HG02798 (cell line): ENCODE measurements around the gene PRDM16.

Experiments
- ATAC-seq: cut with Tn5 transposase; IDR thresholded peaks from one replicate; pipeline ENCODE4 v1.9.1; 2021; ENCODE audit warnings: mild to moderate bottlenecking; ENCODE audit not compliant: unreplicated experiment, poor library complexity

Gene PRDM16

GRCh38 chr1:3423896-3424611 lies 355.1 kb downstream of the PRDM16 start:
- ATAC-seq = no peak

DNA sequence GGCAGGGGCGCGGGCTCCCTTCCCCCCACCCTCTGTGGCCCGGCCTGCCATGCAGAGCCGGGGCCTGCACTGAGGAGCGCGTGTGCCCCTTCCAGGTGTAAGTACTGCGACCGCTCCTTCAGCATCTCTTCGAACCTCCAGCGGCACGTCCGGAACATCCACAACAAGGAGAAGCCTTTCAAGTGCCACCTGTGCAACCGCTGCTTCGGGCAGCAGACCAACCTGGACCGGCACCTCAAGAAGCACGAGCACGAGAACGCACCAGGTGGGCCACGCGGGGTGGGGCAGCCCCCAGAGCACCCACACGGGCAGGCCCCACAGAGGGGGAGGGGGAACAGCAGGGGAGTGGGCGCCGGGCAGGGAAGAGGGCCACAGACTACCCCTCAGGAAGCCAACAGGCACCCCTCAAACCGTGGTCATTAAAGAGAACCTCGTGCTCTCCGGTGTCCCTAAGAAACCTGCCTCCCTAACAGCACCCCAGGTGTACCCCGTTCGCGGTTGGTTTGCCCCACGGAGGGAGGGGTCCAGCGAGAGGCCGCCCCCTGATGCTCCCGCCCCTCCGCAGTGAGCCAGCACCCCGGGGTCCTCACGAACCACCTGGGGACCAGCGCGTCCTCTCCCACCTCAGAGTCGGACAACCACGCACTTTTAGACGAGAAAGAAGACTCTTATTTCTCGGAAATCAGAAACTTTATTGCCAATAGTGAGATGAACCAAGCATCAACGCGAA lies 356.6 kb downstream of the PRDM16 start:
- ATAC-seq = no peak

GRCh38 chr1:3426956-3427535 lies 358.0 kb downstream of the PRDM16 start:
- ATAC-seq = no peak

DNA sequence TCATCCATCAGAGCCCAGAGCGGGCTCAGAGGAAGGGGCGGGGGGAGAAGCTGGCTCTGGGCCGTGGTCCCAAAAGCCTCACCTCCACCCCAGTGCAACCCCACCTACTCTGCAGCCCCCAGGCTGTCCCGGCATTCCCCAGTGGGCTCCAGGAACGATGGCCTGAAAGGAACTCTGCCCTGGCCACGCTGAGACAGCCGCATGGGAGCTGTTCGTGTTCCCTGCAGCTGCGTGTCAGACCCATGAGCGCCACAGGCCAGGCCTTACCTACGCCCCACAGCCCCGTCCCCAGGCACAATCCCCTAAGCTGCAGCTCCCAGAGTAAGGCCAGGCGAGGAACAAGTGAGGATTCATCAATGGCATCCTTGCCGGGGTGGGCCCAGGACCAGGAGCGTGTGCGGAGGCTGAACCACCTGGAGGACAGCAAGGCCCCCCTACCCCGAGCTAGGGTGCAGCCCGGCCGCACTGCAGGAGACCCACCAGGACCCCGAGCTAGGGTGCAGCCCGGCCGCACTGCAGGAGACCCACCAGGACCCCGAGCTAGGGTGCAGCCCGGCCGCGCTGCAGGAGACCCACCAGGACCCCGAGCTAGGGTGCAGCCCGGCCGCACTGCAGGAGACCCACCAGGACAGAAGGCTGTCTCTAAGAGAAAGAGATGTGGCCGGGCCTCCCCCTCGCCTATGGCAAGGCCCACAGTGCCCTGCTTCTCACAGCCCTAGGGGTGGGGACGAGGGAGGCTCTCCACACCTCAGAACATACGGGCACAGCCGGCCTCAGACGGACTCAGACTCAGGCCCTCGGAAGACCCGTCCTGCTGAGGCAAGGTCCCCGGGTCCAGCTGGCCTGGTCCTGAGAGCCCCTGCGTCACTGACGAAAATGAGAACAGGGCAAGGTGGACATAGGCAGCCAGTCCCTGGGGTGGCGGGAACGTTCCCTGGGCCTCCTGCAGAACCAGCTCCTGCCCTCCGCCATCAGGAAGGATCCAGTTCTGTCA lies 359.0 kb downstream of the PRDM16 start:
- no peak for ATAC-seq

DNA sequence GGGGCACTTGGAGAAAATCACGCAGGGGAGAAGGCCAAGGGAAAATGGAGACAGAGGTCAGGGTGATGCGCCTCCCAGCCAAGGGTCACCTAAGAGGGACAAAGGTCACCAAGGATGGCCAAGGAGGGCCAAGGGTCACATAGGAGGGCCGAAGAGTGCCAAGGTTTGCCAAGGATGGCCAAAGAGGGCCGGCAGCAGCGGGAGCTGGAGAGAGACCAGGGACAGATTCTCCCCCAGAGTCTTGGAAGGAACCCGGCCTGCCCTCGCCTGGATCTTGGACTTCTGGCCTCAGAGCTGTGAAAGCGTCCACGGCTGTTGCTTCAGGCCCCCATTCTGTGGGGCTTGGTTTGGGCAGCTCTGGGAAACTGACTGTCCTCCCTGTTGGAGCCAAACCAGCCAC lies 359.9 kb downstream of the PRDM16 start:
- no peak for ATAC-seq

GRCh38 chr1:3429320-3429719 lies 360.3 kb downstream of the PRDM16 start:
- no peak for ATAC-seq

DNA sequence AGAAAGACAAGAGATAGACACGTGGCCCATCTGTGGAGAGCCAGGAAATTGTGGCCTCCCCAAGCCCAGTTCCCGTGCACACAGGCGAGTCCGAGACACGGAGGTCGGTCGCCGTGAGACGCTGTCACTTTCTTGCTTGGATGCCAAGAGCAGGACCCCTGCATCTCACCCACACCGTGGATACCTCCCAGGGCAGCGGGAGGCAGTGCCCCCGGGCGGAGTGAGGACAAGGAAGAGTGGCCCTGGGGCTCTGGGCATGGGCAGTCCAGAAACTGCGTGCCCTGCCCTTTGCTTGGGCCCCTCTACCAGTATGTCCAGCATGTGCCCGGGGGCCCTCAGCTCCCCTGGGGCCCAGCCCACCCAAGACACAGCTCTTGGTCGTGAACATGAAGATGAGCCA lies 360.8 kb downstream of the PRDM16 start:
- no peak for ATAC-seq

DNA sequence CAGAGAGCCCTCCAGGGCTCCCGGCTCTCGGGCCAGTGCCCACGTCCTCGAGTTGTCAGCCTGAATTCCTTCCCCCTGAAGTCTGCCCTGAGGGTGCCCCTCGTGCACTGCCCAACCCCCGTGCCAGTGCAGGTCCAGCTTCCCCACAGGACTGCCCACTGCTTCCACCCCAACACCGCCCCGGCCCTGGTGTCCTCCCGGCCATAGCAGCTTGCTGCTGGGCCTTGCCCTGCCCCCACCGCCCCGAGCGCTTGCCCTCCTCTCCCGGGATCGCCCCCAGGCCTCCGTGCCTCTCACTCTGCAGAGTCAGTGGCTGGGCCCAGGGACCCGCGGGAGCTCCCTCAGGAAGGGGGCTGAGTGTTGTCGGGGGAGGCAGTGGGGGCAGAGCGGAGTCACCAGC lies 361.4 kb downstream of the PRDM16 start:
- ATAC-seq = no peak

DNA sequence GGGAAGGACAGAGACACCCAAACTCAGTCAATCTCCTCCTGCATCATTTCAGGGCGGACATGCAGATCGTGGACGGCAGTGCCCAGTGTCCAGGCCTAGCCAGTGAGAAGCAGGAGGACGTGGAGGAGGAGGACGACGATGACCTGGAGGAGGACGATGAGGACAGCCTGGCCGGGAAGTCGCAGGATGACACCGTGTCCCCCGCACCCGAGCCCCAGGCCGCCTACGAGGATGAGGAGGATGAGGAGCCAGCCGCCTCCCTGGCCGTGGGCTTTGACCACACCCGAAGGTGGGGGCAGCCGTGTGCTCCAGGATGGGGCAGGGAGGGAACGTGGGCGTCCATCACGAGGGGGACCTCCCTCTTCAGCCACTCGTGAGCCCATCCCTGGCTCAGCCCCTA lies 361.8 kb downstream of the PRDM16 start:
- no peak for ATAC-seq

DNA sequence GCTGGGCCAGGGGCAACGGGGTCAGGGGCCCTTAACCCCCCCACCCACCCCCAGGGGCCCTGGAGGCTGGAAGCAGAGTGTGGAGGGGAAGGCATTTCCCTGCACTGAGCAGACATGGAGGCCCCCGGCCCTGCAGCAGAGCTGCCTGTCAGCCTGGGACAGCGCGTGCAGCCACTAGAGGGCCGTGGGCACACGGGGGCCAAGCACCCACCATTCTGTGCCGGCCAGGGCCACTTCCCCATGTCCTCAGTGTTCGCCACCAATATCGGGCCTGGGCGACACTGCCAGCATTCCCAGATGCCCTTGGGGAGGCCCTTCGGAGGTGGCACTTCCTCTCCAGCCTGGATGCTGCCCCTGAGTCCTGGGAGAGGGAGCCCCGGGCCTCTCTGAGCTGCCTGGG lies 362.3 kb downstream of the PRDM16 start:
- no peak for ATAC-seq

- ATAC-seq = no peak
Observed at GRCh38 chr1:3431686-3432085, 362.7 kb downstream of the PRDM16 start.

DNA sequence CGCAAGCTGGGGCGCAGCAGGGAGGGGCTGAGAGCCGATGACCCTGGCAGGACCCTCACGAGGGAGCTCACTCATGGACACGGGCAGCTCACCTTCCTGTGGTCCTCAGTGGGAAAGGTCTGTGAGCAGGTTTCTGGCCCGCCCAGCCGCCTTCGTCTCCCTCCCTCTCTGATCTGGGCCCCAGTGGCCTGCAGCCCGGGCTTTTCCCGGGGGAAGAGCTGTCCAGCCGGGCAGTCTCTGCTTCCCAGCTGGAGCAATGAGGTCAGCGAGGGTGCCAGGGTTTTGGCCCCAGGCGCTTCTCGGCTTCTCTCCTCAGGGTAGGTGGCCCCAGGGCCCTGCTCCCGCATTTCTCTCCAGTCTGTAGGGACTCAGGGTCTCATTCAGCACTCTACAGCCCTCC lies 363.3 kb downstream of the PRDM16 start:
- ATAC-seq = no peak

GRCh38 chr1:3433076-3433475 lies 364.1 kb downstream of the PRDM16 start:
- ATAC-seq = no peak

DNA sequence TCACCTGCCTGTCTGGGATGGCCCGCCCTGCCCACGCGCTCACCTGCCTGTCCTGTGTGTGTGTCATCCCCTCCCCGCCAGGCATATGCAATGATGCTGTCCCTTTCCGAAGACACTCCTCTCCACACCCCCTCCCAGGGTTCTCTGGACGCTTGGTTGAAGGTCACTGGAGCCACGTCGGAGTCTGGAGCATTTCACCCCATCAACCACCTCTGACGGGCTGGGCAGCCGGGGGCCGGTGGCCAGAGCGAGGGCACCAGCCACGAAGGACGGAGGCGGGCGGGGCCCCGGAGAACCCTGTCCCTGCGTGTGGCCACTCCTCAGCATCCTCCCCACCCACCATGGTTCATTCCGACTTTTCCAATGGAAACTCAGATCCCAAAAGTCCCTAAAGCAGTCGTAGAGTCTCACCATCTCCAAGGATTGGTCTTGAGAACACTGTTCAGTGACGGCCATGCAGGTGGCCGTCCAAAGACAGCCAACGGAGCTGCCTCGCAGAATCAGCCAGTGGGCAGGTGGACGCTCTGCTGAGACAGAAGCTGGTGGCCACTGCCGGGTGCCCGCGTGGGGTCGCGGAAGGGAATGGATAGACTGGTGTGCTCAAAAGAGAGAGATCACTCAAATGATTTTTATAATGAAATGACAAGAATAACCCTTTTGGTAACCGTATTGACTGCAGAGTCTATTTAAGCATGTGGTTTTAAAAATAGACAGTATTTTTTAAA lies 364.8 kb downstream of the PRDM16 start:
- ATAC-seq = no peak

DNA sequence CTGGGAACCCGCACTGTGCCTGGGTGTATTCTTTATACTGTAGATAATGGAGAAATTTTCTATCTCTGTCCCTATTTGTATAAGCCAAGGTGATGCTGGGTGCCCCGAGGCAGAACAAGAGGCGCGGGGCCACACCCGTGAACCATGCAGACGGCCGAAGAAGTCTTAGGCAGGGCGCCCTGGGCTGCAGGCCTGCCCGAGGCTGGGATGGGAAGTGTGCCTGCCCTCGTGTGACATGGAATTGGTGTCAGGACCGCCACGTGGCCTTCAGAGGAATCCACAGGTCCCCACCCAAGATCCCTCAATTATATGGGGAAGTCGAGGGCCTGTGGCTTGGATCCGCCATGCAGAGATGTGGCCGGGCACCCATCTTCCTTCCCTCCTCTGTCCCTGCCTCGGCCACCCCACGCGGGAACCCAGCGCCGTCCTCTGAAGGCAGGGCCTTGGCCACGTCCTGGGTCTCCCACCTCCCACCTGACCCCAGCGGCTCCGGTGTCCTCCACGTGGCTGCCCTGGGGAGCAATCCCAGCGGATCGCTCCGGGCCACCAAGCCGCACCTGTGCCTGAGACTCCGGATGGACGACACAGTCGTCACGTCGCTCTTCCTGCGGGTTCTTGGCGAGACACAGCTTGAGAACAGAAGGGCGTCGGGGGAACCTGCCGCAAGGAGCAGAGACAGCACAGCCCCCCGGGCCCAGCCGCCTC lies 365.6 kb downstream of the PRDM16 start:
- ATAC-seq = no peak

- ATAC-seq = no peak
Observed at GRCh38 chr1:3435666-3436065, 366.7 kb downstream of the PRDM16 start.

DNA sequence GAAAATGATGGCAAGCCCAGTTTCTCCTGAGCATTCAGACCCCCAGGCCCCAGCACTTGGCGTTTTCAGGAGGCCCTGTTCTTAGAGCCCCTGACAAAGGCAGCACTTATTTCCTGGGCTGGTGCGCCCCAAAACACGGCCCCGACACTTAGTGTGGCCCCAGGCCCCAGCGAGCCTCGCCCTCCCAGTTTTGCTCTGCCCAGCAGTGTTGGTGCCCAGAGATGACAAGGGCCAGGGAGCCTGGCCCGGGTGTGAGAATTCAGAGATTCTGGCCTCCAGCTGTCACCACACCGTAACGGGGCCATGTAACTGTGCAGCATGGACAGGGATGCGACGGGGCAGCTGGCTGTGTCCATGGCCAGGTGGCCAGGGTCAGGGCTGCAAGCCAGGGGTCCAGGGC lies 367.4 kb downstream of the PRDM16 start:
- ATAC-seq = no peak

GRCh38 chr1:3436901-3437300 lies 367.9 kb downstream of the PRDM16 start:
- ATAC-seq = no peak

DNA sequence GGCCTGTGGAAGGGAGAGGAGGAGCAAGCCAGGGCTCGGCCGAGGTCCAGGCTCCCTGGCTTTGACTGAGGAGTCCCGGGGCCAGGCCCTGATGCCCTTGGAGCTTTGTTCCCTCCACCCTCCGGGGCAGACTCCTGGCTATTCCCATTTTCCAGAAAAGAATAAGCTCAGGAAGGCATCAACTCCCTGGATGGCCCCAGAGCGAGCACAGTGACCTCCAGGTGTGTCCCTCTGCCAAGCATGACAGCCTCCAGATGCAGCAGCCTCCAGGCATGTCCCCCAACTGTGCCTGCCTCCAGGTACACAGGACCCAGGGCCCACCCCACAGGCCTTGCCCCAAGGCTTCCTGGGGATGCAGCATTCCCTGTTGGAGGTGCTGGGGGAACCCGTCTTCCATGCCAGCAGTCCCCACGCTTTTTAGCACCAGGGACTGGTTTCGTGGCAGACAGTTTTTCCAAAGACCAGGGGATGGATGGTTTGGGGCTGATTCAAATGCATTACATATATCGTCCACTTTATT lies 369.7 kb downstream of the PRDM16 start:
- ATAC-seq = no peak
